ENCODE measurements around the gene FOXS1.

FOXS1 gene

GRCh38 chr20:31809661-31810060, 35.7 kb downstream of the FOXS1 start:
- TF ChIP-seq, protein P1, sequence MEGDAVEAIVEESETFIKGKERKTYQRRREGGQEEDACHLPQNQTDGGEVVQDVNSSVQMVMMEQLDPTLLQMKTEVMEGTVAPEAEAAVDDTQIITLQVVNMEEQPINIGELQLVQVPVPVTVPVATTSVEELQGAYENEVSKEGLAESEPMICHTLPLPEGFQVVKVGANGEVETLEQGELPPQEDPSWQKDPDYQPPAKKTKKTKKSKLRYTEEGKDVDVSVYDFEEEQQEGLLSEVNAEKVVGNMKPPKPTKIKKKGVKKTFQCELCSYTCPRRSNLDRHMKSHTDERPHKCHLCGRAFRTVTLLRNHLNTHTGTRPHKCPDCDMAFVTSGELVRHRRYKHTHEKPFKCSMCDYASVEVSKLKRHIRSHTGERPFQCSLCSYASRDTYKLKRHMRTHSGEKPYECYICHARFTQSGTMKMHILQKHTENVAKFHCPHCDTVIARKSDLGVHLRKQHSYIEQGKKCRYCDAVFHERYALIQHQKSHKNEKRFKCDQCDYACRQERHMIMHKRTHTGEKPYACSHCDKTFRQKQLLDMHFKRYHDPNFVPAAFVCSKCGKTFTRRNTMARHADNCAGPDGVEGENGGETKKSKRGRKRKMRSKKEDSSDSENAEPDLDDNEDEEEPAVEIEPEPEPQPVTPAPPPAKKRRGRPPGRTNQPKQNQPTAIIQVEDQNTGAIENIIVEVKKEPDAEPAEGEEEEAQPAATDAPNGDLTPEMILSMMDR (IDR thresholded peaks at IDR 0.05; ENCODE audit: low read depth, low read length, missing control alignments): no peak
- no peak overlapping the region for H3K4me3 ChIP-seq (ENCODE audit: low read depth, low read length)
- DNase-seq (ENCODE audit: low read depth): no peak

DNA sequence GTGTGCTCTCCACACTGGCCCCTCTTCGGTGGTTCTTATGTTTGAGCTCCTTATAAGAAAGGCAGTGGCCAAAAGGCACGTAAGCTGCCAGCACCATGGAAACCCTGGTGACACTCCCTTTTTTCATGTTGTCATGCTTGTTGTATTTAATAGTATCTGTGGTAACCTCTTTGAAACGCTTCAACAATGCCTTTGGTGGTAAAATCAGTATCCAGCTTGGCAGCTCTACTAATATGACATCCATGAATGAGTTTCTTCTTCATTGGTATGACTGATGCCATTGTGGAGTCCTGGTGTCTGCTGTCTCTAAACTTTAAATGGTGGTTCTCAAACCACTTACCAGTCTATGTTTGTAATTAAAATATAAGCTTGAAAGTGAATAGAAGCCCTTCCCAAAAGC, 36.9 kb downstream of the FOXS1 start:
- TF ChIP-seq, protein P1 (IDR thresholded peaks at IDR 0.05; ENCODE audit: low read depth, low read length, missing control alignments): no peak
- no peak for DNase-seq (ENCODE audit: low read depth)

DNA sequence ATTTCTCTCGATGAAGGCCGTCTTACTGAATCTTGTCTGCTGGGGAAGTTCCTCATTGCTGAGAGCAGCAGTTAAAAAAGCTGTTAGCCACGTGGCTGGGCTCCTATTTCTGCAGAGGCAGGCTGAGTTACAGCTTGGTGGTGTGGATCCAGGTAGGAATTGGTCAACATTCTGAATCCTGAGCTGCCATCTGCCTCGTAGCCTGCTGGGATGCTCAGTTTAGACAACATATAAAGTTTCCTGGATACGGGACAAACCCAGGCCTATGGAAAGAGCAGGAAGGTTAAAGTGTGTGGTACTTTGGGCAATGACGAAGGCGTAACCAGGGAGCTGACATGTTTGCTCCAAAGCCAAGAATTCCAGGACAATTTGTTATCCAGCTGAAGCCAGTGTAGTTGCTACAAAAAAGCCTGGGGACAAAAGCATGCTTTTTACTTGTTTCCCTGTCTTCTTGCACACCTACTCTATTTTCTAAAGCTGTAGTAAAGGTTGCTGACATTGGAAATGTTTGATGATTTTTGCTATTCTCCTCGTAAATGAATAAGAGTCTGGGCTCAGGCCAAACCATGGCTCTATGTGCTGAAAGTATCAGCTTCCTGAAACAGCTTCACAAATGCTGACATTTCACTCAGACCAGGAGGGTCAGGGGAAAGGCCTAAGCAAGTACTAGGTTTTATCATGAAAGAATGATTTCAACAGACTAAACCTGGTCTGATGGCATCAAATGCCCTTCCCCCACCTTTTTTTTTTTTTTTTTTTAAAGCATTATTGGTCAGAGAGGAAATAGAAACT, 38.6 kb downstream of the FOXS1 start:
- TF ChIP-seq, protein P1 (IDR thresholded peaks at IDR 0.05; ENCODE audit: low read depth, low read length, missing control alignments): no peak
- DNase-seq (ENCODE audit: low read depth): no peak
- H3K4me3 ChIP-seq (ENCODE audit: low read depth, low read length): no peak overlapping the region

More for the DNA sequence above, 36.9 kb downstream of the FOXS1 start:
- H3K4me3 ChIP-seq (ENCODE audit: low read depth, low read length): no peak overlapping the region

- DNase-seq (ENCODE audit: low read depth): no peak
- TF ChIP-seq, protein P1 (IDR thresholded peaks at IDR 0.05; ENCODE audit: low read depth, low read length, missing control alignments): no peak
- no peak overlapping the region for H3K4me3 ChIP-seq (ENCODE audit: low read depth, low read length)
Observed at GRCh38 chr20:31803552-31804291, 41.7 kb downstream of the FOXS1 start.

DNA sequence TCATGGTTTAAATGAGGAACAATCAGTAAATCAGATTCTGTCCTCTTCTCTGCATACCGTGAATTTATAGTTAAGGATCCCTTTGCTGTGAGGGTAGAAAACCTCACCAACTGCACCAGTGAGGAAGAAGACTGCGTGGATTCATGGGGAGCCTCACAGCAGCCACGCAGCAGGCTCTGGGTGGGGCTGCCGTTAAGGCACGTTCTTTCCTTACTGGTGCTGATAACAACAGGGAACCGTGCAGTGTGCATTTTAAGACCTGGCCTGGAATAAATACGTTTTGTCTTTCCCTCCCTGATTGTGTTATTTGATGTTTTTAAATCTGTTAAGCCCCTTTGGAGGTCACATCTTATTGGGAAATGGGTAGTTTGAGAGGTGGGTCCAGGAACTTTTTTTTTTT, 43.9 kb downstream of the FOXS1 start:
- TF ChIP-seq, protein P1 (IDR thresholded peaks at IDR 0.05; ENCODE audit: low read depth, low read length, missing control alignments): no peak
- no peak overlapping the region for H3K4me3 ChIP-seq (ENCODE audit: low read depth, low read length)

DNA sequence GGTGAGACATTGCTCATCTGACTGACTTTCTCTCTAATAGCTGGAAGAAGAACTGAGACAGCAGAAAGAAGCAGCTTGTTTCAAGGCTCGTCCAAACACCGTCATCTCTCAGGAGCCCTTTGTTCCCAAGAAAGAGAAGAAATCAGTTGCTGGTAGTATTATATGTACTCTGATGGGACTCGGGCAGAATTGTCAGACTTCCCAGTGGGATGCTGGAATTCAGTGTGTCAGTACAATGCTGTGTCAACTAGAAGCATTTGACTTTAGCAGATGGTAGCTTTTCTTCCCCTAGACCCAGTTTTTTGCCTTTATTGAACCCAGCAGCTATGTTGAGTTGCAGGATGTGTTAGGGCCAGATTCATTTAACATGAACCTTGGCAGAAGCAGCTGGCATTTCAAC, 48.0 kb downstream of the FOXS1 start:
- no peak overlapping the region for H3K4me3 ChIP-seq (ENCODE audit: low read depth, low read length)
- DNase-seq (ENCODE audit: low read depth): no peak
- TF ChIP-seq, protein P1 (IDR thresholded peaks at IDR 0.05; ENCODE audit: low read depth, low read length, missing control alignments): no peak

More for the DNA sequence above, 43.9 kb downstream of the FOXS1 start:
- no peak for DNase-seq (ENCODE audit: low read depth)

Measured in GM12864 (cell line).